Measurements from ENCODE around the gene TBC1D9B.

DNA sequence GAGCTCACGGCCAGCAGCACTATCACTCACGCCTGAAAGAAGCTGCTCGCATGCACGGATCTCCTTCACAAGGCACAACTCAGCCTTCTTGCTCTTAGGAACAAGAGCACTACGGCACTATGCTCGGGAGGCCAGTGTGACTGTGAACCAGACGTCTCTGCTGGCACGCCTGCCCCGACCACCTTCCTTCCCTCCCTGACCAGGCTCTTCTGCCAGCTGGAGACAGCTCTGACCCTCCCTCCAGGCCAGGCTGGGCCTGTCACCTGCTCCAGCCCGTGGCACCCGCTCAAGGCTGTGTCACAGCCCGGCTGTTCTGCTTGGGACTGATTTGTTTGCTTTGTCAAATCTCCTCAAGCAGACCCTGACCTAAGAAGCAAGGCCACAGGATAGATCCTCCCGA, 7.0 kb downstream of the TBC1D9B start:
- TF ChIP-seq, protein P1, sequence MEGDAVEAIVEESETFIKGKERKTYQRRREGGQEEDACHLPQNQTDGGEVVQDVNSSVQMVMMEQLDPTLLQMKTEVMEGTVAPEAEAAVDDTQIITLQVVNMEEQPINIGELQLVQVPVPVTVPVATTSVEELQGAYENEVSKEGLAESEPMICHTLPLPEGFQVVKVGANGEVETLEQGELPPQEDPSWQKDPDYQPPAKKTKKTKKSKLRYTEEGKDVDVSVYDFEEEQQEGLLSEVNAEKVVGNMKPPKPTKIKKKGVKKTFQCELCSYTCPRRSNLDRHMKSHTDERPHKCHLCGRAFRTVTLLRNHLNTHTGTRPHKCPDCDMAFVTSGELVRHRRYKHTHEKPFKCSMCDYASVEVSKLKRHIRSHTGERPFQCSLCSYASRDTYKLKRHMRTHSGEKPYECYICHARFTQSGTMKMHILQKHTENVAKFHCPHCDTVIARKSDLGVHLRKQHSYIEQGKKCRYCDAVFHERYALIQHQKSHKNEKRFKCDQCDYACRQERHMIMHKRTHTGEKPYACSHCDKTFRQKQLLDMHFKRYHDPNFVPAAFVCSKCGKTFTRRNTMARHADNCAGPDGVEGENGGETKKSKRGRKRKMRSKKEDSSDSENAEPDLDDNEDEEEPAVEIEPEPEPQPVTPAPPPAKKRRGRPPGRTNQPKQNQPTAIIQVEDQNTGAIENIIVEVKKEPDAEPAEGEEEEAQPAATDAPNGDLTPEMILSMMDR (conservative IDR thresholded peaks at IDR 0.05; ENCODE audit: low read length): no peak
- TF ChIP-seq EZH2phosphoT487 (IDR thresholded peaks at IDR 0.05; ENCODE audit: borderline replicate concordance): no peak

Measured in Loucy (cell line).